K562 (cell line): Measurements from ENCODE around the gene CENPP. TPM values are rescaled to one million over a fixed set of nuclear protein-coding genes. Genes with fewer than 3 reads are reported as not detected.

Source experiments
- ARNT ChIP-seq, 2 experiments: fragments of 450-650 bp; IDR thresholded peaks; 2 replicates each; pipeline ENCODE4 v1.6.1; 2016; ENCODE audit warnings: mild to moderate bottlenecking in 1 of 2
- CCAR2 ChIP-seq: fragments of 200-400 bp; formaldehyde crosslinking; IDR thresholded peaks from 2 replicates; pipeline ENCODE4 v1.6.1; 2017; ENCODE audit warnings: mild to moderate bottlenecking, low read depth, low read length
- CHD1 ChIP-seq: fragments of 200-600 bp; sonication (generic); IDR thresholded peaks from one replicate; pipeline ENCODE4 v1.6.1; 2012; ENCODE audit warnings: mild to moderate bottlenecking, moderate library complexity, low read length, inconsistent platforms
- ERF ChIP-seq: fragments of 450-650 bp; formaldehyde crosslinking; IDR thresholded peaks from 2 replicates; pipeline ENCODE4 v1.4.0; 2020; ENCODE audit warnings: mild to moderate bottlenecking, mixed read lengths
- HNRNPH1 ChIP-seq: fragments of 200-400 bp; formaldehyde crosslinking; optimal IDR thresholded peaks from 2 replicates; pipeline ENCODE3; 2017; ENCODE audit warnings: low read depth, mild to moderate bottlenecking, low read length, moderate library complexity
- HOXB6 ChIP-seq: fragments of 250-450 bp; sonication (Bioruptor Pico); IDR thresholded peaks from 2 replicates; pipeline ENCODE4 v1.5.1; 2022; ENCODE audit warnings: mild to moderate bottlenecking, borderline replicate concordance
- KLF1 ChIP-seq: fragments of 450-650 bp; IDR thresholded peaks from 2 replicates; pipeline ENCODE4 v1.6.1; 2016; ENCODE audit warnings: missing genetic modification characterization, missing compliant biosample characterization
- KLF13 ChIP-seq: fragments of 450-650 bp; IDR thresholded peaks from 2 replicates; pipeline ENCODE4 v1.6.1; 2016; ENCODE audit warnings: missing genetic modification characterization, low read depth, mild to moderate bottlenecking, missing compliant biosample characterization, moderate library complexity, borderline replicate concordance
- PHF20 ChIP-seq: fragments of 450-650 bp; IDR thresholded peaks from 2 replicates; pipeline ENCODE4 v1.6.1; 2018; ENCODE audit not compliant: partially characterized antibody
- PHF8 ChIP-seq: fragments of 200-600 bp; sonication (generic); IDR thresholded peaks from 2 replicates; pipeline ENCODE4 v1.6.1; 2012; ENCODE audit warnings: mixed run types, mild to moderate bottlenecking, inconsistent platforms, low read length, moderate library complexity, borderline replicate concordance
- POLR2A ChIP-seq: fragments of 450-650 bp; conservative IDR thresholded peaks from 2 replicates; pipeline ENCODE4 v1.6.1; 2016
- PYGO2 ChIP-seq: fragments of 450-650 bp; IDR thresholded peaks from 2 replicates; pipeline ENCODE4 v1.6.1; 2016; ENCODE audit warnings: mild to moderate bottlenecking, missing genetic modification characterization, moderate library complexity, missing compliant biosample characterization
- SAP30 ChIP-seq: fragments of 200-600 bp; sonication (generic); IDR thresholded peaks from 2 replicates; pipeline ENCODE4 v1.6.1; 2012; ENCODE audit warnings: borderline replicate concordance, low read depth, mild to moderate bottlenecking, moderate library complexity, low read length, control low read depth, inconsistent platforms; ENCODE audit not compliant: insufficient read depth, poor library complexity, severe bottlenecking
- SOX6 ChIP-seq: fragments of 450-650 bp; IDR thresholded peaks from 2 replicates; pipeline ENCODE4 v1.6.1; 2014; ENCODE audit warnings: mild to moderate bottlenecking
- TEAD2 ChIP-seq: fragments of 450-650 bp; IDR thresholded peaks from 2 replicates; pipeline ENCODE4 v1.6.1; 2016; ENCODE audit warnings: missing genetic modification characterization, control low read depth, missing compliant biosample characterization
- ZFP1 ChIP-seq: fragments of 450-650 bp; formaldehyde crosslinking; IDR thresholded peaks from 2 replicates; pipeline ENCODE4 v1.4.0; 2020; ENCODE audit warnings: mild to moderate bottlenecking, mixed read lengths
- ZNF316 ChIP-seq: fragments of 450-650 bp; IDR thresholded peaks from 2 replicates; pipeline ENCODE4 v1.6.1; 2016
- ZNF586 ChIP-seq: fragments of 450-650 bp; formaldehyde crosslinking; conservative IDR thresholded peaks from 2 replicates; pipeline ENCODE4 v1.4.0; 2020; ENCODE audit warnings: mild to moderate bottlenecking, moderate library complexity
- ZNF695 ChIP-seq: fragments of 450-650 bp; formaldehyde crosslinking; IDR thresholded peaks from 2 replicates; pipeline ENCODE4 v1.4.0; 2020; ENCODE audit warnings: mild to moderate bottlenecking, moderate library complexity
- polyA plus RNA-seq, 8 experiments: library from polyadenylated mRNA; depleted of rRNA in 4 of 8; stranded (reverse) in 5 of 8; unstranded in 3 of 8; fragments of >200 nt; fragmentation: Nextera tagmentation in 2 of 8; fragmentation: Illumina TruSeq in 1 of 8; extraction: Ambion mirVana in 2 of 8; extraction: Trizol in 1 of 8; gene quantifications; 2 replicates each; pipeline versions ENCODE4 v1.2.1 to v1.2.3, GENCODE V29; 2011 to 2014; ENCODE audit warnings: inconsistent platforms in 1 of 8, missing spikeins in 1 of 8
- total RNA-seq, 7 experiments: library from RNA; depleted of rRNA in 6 of 7; stranded (reverse); fragments of >200 nt in 6 of 7; fragmentation: Illumina TruSeq in 2 of 7; extraction: Trizol in 2 of 7; gene quantifications; 2 replicates each; pipeline versions ENCODE4 v1.2.1 to v1.2.3, GENCODE V29; 2011 to 2021; ENCODE audit warnings: low replicate concordance in 1 of 7
- TF ChIP-seq, protein P1 (sequence below): sonication (generic); formaldehyde crosslinking; IDR thresholded peaks from 2 replicates; pipeline ENCODE4 v1.8.1; 2023; ENCODE audit warnings: mild to moderate bottlenecking, missing genetic modification reagents
- TF ChIP-seq, protein P2 (sequence below), 2 experiments: fragments of 450-650 bp; IDR thresholded peaks; 2 replicates each; pipeline ENCODE4 v1.6.1; 2016
- TF ChIP-seq, protein P3 (sequence below): conservative IDR thresholded peaks from 2 replicates; pipeline ENCODE4 v1.6.1; 2011; ENCODE audit warnings: low read depth, mild to moderate bottlenecking, low read length; ENCODE audit not compliant: control insufficient read depth
- TF ChIP-seq, protein P4 (sequence below), 2 experiments: fragments of 450-650 bp; conservative IDR thresholded peaks; 2 replicates each; pipeline ENCODE4 v1.6.1; 2017; ENCODE audit warnings: mild to moderate bottlenecking in 2 of 2, moderate library complexity in 2 of 2

The CENPP gene
- total and polyA plus RNA-seq, 9 of the 15 experiments (the other 6 are each of a cell fraction or from before 2014, with no cell fraction given): 8.0 to 28.5 (median 17.9) TPM

DNA sequence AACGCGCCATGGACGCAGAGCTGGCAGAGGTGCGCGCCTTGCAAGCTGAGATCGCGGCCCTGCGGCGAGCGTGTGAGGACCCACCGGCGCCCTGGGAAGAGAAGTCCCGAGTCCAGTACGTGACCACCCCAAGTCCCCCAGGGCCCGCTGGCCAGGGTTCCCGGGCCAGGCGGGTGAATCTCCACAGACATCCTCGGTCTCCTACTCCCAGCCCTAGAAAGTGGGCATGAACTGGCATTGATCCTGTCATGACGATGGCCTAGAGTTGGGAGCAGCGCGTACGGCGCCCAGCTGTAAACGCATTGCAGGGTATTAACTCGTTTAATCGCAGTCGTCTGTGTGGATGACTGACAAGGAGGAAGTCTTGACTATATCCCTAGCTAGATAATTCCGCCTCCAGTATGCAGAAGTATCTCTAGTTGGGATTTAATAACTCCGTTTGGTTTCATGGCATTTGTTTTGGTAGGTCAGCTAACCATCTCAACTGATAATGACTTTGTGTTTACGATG lies 293 bp downstream of the CENPP start (continued):
- TF ChIP-seq, protein P1, sequence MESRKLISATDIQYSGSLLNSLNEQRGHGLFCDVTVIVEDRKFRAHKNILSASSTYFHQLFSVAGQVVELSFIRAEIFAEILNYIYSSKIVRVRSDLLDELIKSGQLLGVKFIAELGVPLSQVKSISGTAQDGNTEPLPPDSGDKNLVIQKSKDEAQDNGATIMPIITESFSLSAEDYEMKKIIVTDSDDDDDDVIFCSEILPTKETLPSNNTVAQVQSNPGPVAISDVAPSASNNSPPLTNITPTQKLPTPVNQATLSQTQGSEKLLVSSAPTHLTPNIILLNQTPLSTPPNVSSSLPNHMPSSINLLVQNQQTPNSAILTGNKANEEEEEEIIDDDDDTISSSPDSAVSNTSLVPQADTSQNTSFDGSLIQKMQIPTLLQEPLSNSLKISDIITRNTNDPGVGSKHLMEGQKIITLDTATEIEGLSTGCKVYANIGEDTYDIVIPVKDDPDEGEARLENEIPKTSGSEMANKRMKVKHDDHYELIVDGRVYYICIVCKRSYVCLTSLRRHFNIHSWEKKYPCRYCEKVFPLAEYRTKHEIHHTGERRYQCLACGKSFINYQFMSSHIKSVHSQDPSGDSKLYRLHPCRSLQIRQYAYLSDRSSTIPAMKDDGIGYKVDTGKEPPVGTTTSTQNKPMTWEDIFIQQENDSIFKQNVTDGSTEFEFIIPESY: 0 out of 2 replicates have a peak, but pooled peaks have one; percentile 3
- TF ChIP-seq CHD1 (peak; percentile 78), PHF20 (no peak), HOXB6 (no peak), PYGO2 (no peak), KLF1 (tag) (no peak), PHF8 (peak; percentile 72; the same call in 1 of the 2 replicates), TEAD2 (tag) (no peak), ZNF316 (peak; percentile 15; the same call in 1 of the 2 replicates), ZNF586 (CRISPR knock-in tag) (no peak), ERF (CRISPR knock-in tag) (no peak), CCAR2 (no peak), ZNF695 (CRISPR knock-in tag) (no peak), HNRNPH1 (no peak), ZFP1 (CRISPR knock-in tag) (no peak), POLR2A (peak; percentile 12; the same call in 1 of the 2 replicates), SOX6 (no peak), SAP30 (peak; percentile 99), KLF13 (tag) (no peak), ARNT (IDR thresholded peaks at IDR 0.05) (no peak)
- TF ChIP-seq, protein P2, sequence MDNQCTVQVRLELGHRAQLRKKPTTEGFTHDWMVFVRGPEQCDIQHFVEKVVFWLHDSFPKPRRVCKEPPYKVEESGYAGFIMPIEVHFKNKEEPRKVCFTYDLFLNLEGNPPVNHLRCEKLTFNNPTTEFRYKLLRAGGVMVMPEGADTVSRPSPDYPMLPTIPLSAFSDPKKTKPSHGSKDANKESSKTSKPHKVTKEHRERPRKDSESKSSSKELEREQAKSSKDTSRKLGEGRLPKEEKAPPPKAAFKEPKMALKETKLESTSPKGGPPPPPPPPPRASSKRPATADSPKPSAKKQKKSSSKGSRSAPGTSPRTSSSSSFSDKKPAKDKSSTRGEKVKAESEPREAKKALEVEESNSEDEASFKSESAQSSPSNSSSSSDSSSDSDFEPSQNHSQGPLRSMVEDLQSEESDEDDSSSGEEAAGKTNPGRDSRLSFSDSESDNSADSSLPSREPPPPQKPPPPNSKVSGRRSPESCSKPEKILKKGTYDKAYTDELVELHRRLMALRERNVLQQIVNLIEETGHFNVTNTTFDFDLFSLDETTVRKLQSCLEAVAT (IDR thresholded peaks at IDR 0.05): peak in 1 of 2 experiments; percentile 61; a peak in 1 of 4 replicates
- TF ChIP-seq, protein P3, sequence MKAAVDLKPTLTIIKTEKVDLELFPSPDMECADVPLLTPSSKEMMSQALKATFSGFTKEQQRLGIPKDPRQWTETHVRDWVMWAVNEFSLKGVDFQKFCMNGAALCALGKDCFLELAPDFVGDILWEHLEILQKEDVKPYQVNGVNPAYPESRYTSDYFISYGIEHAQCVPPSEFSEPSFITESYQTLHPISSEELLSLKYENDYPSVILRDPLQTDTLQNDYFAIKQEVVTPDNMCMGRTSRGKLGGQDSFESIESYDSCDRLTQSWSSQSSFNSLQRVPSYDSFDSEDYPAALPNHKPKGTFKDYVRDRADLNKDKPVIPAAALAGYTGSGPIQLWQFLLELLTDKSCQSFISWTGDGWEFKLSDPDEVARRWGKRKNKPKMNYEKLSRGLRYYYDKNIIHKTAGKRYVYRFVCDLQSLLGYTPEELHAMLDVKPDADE: 0 out of 2 replicates have a peak, but pooled peaks have one; percentile 64
- TF ChIP-seq, protein P4, sequence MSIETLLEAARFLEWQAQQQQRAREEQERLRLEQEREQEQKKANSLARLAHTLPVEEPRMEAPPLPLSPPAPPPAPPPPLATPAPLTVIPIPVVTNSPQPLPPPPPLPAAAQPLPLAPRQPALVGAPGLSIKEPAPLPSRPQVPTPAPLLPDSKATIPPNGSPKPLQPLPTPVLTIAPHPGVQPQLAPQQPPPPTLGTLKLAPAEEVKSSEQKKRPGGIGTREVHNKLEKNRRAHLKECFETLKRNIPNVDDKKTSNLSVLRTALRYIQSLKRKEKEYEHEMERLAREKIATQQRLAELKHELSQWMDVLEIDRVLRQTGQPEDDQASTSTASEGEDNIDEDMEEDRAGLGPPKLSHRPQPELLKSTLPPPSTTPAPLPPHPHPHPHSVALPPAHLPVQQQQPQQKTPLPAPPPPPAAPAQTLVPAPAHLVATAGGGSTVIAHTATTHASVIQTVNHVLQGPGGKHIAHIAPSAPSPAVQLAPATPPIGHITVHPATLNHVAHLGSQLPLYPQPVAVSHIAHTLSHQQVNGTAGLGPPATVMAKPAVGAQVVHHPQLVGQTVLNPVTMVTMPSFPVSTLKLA (conservative IDR thresholded peaks at IDR 0.05): no peak
